H9 (cell line): ENCODE measurements around the gene GGPS1. TPM values are rescaled to one million over a fixed set of nuclear protein-coding genes. Genes with fewer than 3 reads are reported as not detected.

ENCODE experiments used
- DNase-seq: peaks from one replicate; pipeline ENCODE4 v3.0.0-alpha.2; 2017
- H2AFZ ChIP-seq: one replicate; pipeline ENCODE4 v1.6.1; 2013; ENCODE audit warnings: mild to moderate bottlenecking, low read length, control low read depth, moderate library complexity
- H2AK5ac ChIP-seq: 2 replicates; pipeline ENCODE4 v1.6.1; 2013; ENCODE audit warnings: low read length, control low read depth, mixed read lengths; ENCODE audit not compliant: insufficient read length
- H2BK120ac ChIP-seq: one replicate; pipeline ENCODE4 v1.6.1; 2013; ENCODE audit warnings: low read depth, mild to moderate bottlenecking, low read length, control low read depth, inconsistent platforms; ENCODE audit not compliant: poor library complexity, severe bottlenecking
- H2BK12ac ChIP-seq: 2 replicates; pipeline ENCODE4 v1.6.1; 2013; ENCODE audit warnings: low read length, control low read depth, mixed read lengths, low read depth; ENCODE audit not compliant: insufficient read length
- H2BK15ac ChIP-seq: 2 replicates; pipeline ENCODE4 v1.6.1; 2013; ENCODE audit warnings: low read depth, low read length, control low read depth
- H2BK20ac ChIP-seq: one replicate; pipeline ENCODE4 v1.6.1; 2013; ENCODE audit warnings: low read depth, mild to moderate bottlenecking, low read length, control low read depth, inconsistent platforms; ENCODE audit not compliant: poor library complexity, severe bottlenecking
- H2BK5ac ChIP-seq: 2 replicates; pipeline ENCODE4 v1.6.1; 2013; ENCODE audit warnings: low read length, control low read depth, mixed read lengths; ENCODE audit not compliant: insufficient read length
- H3K14ac ChIP-seq: 2 replicates; pipeline ENCODE4 v1.6.1; 2013; ENCODE audit warnings: low read length, control low read depth; ENCODE audit not compliant: insufficient read depth
- H3K18ac ChIP-seq: 2 replicates; pipeline ENCODE4 v1.6.1; 2013; ENCODE audit warnings: low read depth, mild to moderate bottlenecking, mixed read lengths, low read length, control low read depth; ENCODE audit not compliant: insufficient read length
- H3K23ac ChIP-seq: 2 replicates; pipeline ENCODE4 v1.6.1; 2013; ENCODE audit warnings: low read length, control low read depth, mixed read lengths, low read depth; ENCODE audit not compliant: insufficient read length
- H3K23me2 ChIP-seq: 2 replicates; pipeline ENCODE4 v1.6.1; 2013; ENCODE audit warnings: low read depth, mild to moderate bottlenecking, mixed read lengths, low read length, control low read depth; ENCODE audit not compliant: insufficient read length, poor library complexity, severe bottlenecking
- H3K27ac ChIP-seq: 2 replicates; pipeline ENCODE4 v1.5.1; 2013; ENCODE audit warnings: low read length, control low read depth, mixed read lengths, low read depth; ENCODE audit not compliant: insufficient read length
- H3K27me3 ChIP-seq: 2 replicates; pipeline ENCODE4 v1.6.1; 2013; ENCODE audit warnings: low read length, control low read depth, inconsistent platforms; ENCODE audit not compliant: insufficient read depth
- H3K4ac ChIP-seq: 2 replicates; pipeline ENCODE4 v1.6.1; 2013; ENCODE audit warnings: low read depth, mild to moderate bottlenecking, control low read depth, inconsistent platforms, low read length, moderate library complexity
- H3K4me1 ChIP-seq: 2 replicates; pipeline ENCODE4 v1.6.1; 2013; ENCODE audit warnings: low read length, control low read depth, inconsistent platforms; ENCODE audit not compliant: insufficient read depth
- H3K4me2 ChIP-seq: 2 replicates; pipeline ENCODE4 v1.6.1; 2013; ENCODE audit warnings: low read length, control low read depth, mixed read lengths; ENCODE audit not compliant: insufficient read length, insufficient read depth
- H3K56ac ChIP-seq: 2 replicates; pipeline ENCODE4 v1.6.1; 2013; ENCODE audit warnings: low read depth, mild to moderate bottlenecking, mixed read lengths, low read length, control low read depth; ENCODE audit not compliant: insufficient read length
- H3K79me1 ChIP-seq: 2 replicates; pipeline ENCODE4 v1.6.1; 2013; ENCODE audit warnings: low read depth, mild to moderate bottlenecking, moderate library complexity, low read length, control low read depth, inconsistent platforms; ENCODE audit not compliant: insufficient read depth, poor library complexity, severe bottlenecking
- H3K79me2 ChIP-seq: 2 replicates; pipeline ENCODE4 v1.6.1; 2013; ENCODE audit warnings: low read length, control low read depth, inconsistent platforms; ENCODE audit not compliant: insufficient read depth
- H3K9ac ChIP-seq: 2 replicates; pipeline ENCODE4 v1.6.1; 2013; ENCODE audit warnings: low read length, control low read depth, mixed read lengths; ENCODE audit not compliant: insufficient read length; ENCODE audit errors: extremely low read depth
- H3K9me3 ChIP-seq: one replicate; pipeline ENCODE4 v1.6.1; 2013; ENCODE audit warnings: low read depth, low read length, inconsistent platforms; ENCODE audit not compliant: control insufficient read depth
- H3T11ph ChIP-seq: one replicate; pipeline ENCODE4 v1.6.1; 2013; ENCODE audit warnings: mild to moderate bottlenecking, low read length, control low read depth, inconsistent platforms
- H4K20me1 ChIP-seq: one replicate; pipeline ENCODE4 v1.6.1; 2013; ENCODE audit not compliant: control insufficient read depth, insufficient read length, insufficient read depth
- H4K5ac ChIP-seq: 2 replicates; pipeline ENCODE4 v1.6.1; 2013; ENCODE audit warnings: low read depth, mild to moderate bottlenecking, mixed read lengths, low read length, control low read depth; ENCODE audit not compliant: insufficient read length
- H4K8ac ChIP-seq: replicated peaks from 2 replicates; pipeline ENCODE4 v1.6.1; 2013; ENCODE audit warnings: low read length, control low read depth, mixed read lengths, low read depth; ENCODE audit not compliant: insufficient read length
- H4K91ac ChIP-seq: 2 replicates; pipeline ENCODE4 v1.6.1; 2013; ENCODE audit warnings: low read depth, mild to moderate bottlenecking, moderate library complexity, mixed read lengths, low read length, control low read depth; ENCODE audit not compliant: insufficient read length
- H3K27ac Mint-ChIP-seq, 3 experiments: 2 replicates in 2 of 3; 3 replicates in 1 of 3; pipeline ENCODE4 v1.8.0; 2020 to 2021; ENCODE audit warnings: mixed read lengths in 3 of 3, mild to moderate bottlenecking in 1 of 3, moderate library complexity in 1 of 3
- H3K27me3 Mint-ChIP-seq: 2 replicates; pipeline ENCODE4 v1.8.0; 2021; ENCODE audit warnings: low read depth, mild to moderate bottlenecking, moderate library complexity, mixed read lengths
- H3K36me3 Mint-ChIP-seq, 3 experiments: 2 replicates in 2 of 3; 3 replicates in 1 of 3; pipeline ENCODE4 v1.8.0; 2020 to 2021; ENCODE audit warnings: low read depth in 3 of 3, mixed read lengths in 3 of 3; ENCODE audit not compliant: insufficient read depth in 1 of 3
- H3K4me1 Mint-ChIP-seq, 2 experiments: 2 replicates each; pipeline ENCODE4 v1.8.0; 2020; ENCODE audit warnings: mixed read lengths in 2 of 2
- H3K4me3 Mint-ChIP-seq, 2 experiments: 2 replicates in 1 of 2; 3 replicates in 1 of 2; pipeline ENCODE4 v1.8.0; 2020 to 2021; ENCODE audit warnings: mild to moderate bottlenecking in 2 of 2, mixed read lengths in 2 of 2, moderate library complexity in 1 of 2
- H3K9me3 Mint-ChIP-seq, 2 experiments: 2 replicates in 1 of 2; 3 replicates in 1 of 2; pipeline ENCODE4 v1.8.0; 2020; ENCODE audit warnings: mild to moderate bottlenecking in 2 of 2, mixed read lengths in 2 of 2, moderate library complexity in 1 of 2
- CTCF ChIP-seq: fragments of 200-600 bp; sonication (generic); conservative IDR thresholded peaks from 3 replicates; pipeline ENCODE4 v1.8.0; 2021; ENCODE audit warnings: antibody characterized with exemption, mild to moderate bottlenecking
- WGBS: extraction: QIAGEN DNeasy Blood & Tissue Kit; methylation state at CpG from one replicate; pipeline ENCODE4 v1.1.7; 2013; ENCODE audit warnings: missing lambda C conversion rate, low lambda C conversion rate, mixed read lengths; ENCODE audit not compliant: insufficient read length; ENCODE audit errors: extremely low coverage; 5-methylcytosine and 5-hydroxymethylcytosine counted together
- total RNA-seq: library from RNA; stranded (reverse); gene quantifications from 2 replicates; pipeline ENCODE4 v1.2.1, GENCODE V29; 2021

The GGPS1 gene
- total RNA-seq, 1 experiment from 2014 or later = 44.7 TPM

- H3K27ac ChIP-seq = no peak overlapping the region
- WGBS = no CpG with 5 or more reads among the region's 6 CpGs
- H3K79me2 ChIP-seq = peaks cover 32% of the 10 kb centered on the region; the same call in 1 of the 2 replicates
- H3K23ac ChIP-seq = no peak overlapping the region
- H2BK12ac ChIP-seq = no peak overlapping the region
- H3K14ac ChIP-seq = no peak overlapping the region
- no peak overlapping the region for H4K8ac ChIP-seq
- peak overlapping the region in 1 of 3 experiments; percentile 22; a peak in 2 of 7 replicates for H3K27ac Mint-ChIP-seq
- H4K5ac ChIP-seq = no peak overlapping the region
- no peak overlapping the region for H2BK20ac ChIP-seq
- H2BK5ac ChIP-seq = no peak overlapping the region
- peaks cover 4 to 5% of the 10 kb centered on the region in 2 experiments; a peak in 3 of 4 replicates for H3K4me1 Mint-ChIP-seq
- H2AK5ac ChIP-seq = no peak overlapping the region
- H3K79me1 ChIP-seq = peaks cover 10% of the 10 kb centered on the region
- no peaks in the 10 kb centered on the region for H3K9me3 ChIP-seq
- H3K23me2 ChIP-seq = no peaks in the 10 kb centered on the region
- no peak overlapping the region for H3K56ac ChIP-seq
- peaks cover 2 to 3% of the 10 kb centered on the region in 2 experiments; a peak in 3 of 5 replicates for H3K9me3 Mint-ChIP-seq
- no peak overlapping the region for H4K91ac ChIP-seq
- no peak overlapping the region for H3K4me3 Mint-ChIP-seq
- H3K4me2 ChIP-seq = no peak overlapping the region
- no peak overlapping the region for H2BK120ac ChIP-seq
- no peak overlapping the region for H3K4ac ChIP-seq
- no peak overlapping the region for H3T11ph ChIP-seq
- no peak for DNase-seq
- no peak overlapping the region for H3K9ac ChIP-seq
- no peaks in the 10 kb centered on the region for H4K20me1 ChIP-seq
- no peaks in the 10 kb centered on the region for H3K27me3 ChIP-seq
- no peaks in the 10 kb centered on the region for H3K4me1 ChIP-seq
- H3K18ac ChIP-seq = no peak overlapping the region
- no peak for TF ChIP-seq CTCF
- peaks cover 20 to 31% (median 24%) of the 10 kb centered on the region in 3 experiments for H3K36me3 Mint-ChIP-seq
- H3K27me3 Mint-ChIP-seq = no peaks in the 10 kb centered on the region
- no peak overlapping the region for H2AFZ ChIP-seq
- H2BK15ac ChIP-seq = no peak overlapping the region
Measured at GRCh38 chr1:235313262-235313661, 15.1 kb upstream of the GGPS1 start.
